ENCODE data around the gene LRRK1. TPM values are rescaled to one million over a fixed set of nuclear protein-coding genes. Genes with fewer than 3 reads are reported as not detected.

LRRK1 gene
- total RNA-seq, 4 donors from 2014 or later, result 2.6 to 36.6 (median 13.1) TPM

GRCh38 chr15:100985401-100985800 is 66.2 kb downstream of the LRRK1 start:
- no peak for DNase-seq
- no peaks in the 10 kb centered on the region for H3K36me3 ChIP-seq
- intact Hi-C loops (cut with DNase I; ENCODE audit: low total_unique reads), result no loop called here

GRCh38 chr15:100986158-100986896 is 67.2 kb downstream of the LRRK1 start:
- Histone ChIP-seq H3K36me3 (no peaks in the 10 kb centered on the region), H3K4me1 (no peaks in the 10 kb centered on the region), H3K27me3 (no peaks in the 10 kb centered on the region), H3K4me3 (no peak overlapping the region), H3K27ac (no peak overlapping the region), H3K9me3 (no peaks in the 10 kb centered on the region)
- TF ChIP-seq CTCF (IDR thresholded peaks at IDR 0.05) (no peak), POLR2A (IDR thresholded peaks at IDR 0.05) (no peak)
- intact Hi-C loops (cut with DNase I; ENCODE audit: low total_unique reads), result no loop called here
- DNase-seq, result no peak

More at GRCh38 chr15:100985401-100985800, 66.2 kb downstream of the LRRK1 start:
- Histone ChIP-seq H3K27me3 (no peaks in the 10 kb centered on the region), H3K27ac (no peak overlapping the region), H3K4me1 (no peaks in the 10 kb centered on the region), H3K9me3 (no peaks in the 10 kb centered on the region), H3K4me3 (no peak overlapping the region)
- TF ChIP-seq POLR2A (IDR thresholded peaks at IDR 0.05) (no peak), CTCF (IDR thresholded peaks at IDR 0.05) (no peak)

GRCh38 chr15:100987143-100987542 is 68.0 kb downstream of the LRRK1 start:
- TF ChIP-seq POLR2A (IDR thresholded peaks at IDR 0.05) (no peak), CTCF (IDR thresholded peaks at IDR 0.05) (no peak)
- no peaks in the 10 kb centered on the region for H3K4me1 ChIP-seq
- H3K9me3 ChIP-seq, result no peaks in the 10 kb centered on the region
- no peak for DNase-seq
- H3K4me3 ChIP-seq, result no peak overlapping the region
- no peaks in the 10 kb centered on the region for H3K36me3 ChIP-seq
- H3K27me3 ChIP-seq, result no peaks in the 10 kb centered on the region
- no peak overlapping the region for H3K27ac ChIP-seq
- intact Hi-C loops (cut with DNase I; ENCODE audit: low total_unique reads), result no loop called here

GRCh38 chr15:100988297-100988696 is 69.1 kb downstream of the LRRK1 start:
- Histone ChIP-seq H3K9me3 (no peaks in the 10 kb centered on the region), H3K4me1 (no peaks in the 10 kb centered on the region), H3K27me3 (no peaks in the 10 kb centered on the region), H3K27ac (no peak overlapping the region), H3K36me3 (no peaks in the 10 kb centered on the region), H3K4me3 (no peak overlapping the region)
- DNase-seq, result no peak
- intact Hi-C loops (cut with DNase I; ENCODE audit: low total_unique reads), result no loop called here
- TF ChIP-seq CTCF (IDR thresholded peaks at IDR 0.05) (no peak), POLR2A (IDR thresholded peaks at IDR 0.05) (no peak)

GRCh38 chr15:100988857-100989256 is 69.7 kb downstream of the LRRK1 start:
- no peak overlapping the region for H3K4me3 ChIP-seq
- intact Hi-C loops (cut with DNase I; ENCODE audit: low total_unique reads), result no loop called here
- H3K9me3 ChIP-seq, result no peaks in the 10 kb centered on the region
- no peaks in the 10 kb centered on the region for H3K27me3 ChIP-seq
- no peaks in the 10 kb centered on the region for H3K4me1 ChIP-seq
- H3K36me3 ChIP-seq, result no peaks in the 10 kb centered on the region
- no peak overlapping the region for H3K27ac ChIP-seq
- DNase-seq, result no peak
- TF ChIP-seq POLR2A (IDR thresholded peaks at IDR 0.05), result no peak
- TF ChIP-seq CTCF (IDR thresholded peaks at IDR 0.05), result no peak

All from uterus (tissue), 4 donors.